SU-DHL-6 (cell line): ENCODE measurements around the gene AAR2.

Source experiments
- H2AFZ ChIP-seq: fragments of 200-600 bp; sonication (generic); 2 replicates; pipeline ENCODE4 v1.6.1; 2014; ENCODE audit warnings: low read depth, mild to moderate bottlenecking, moderate library complexity, mixed read lengths, antibody characterized with exemption, low read length; ENCODE audit not compliant: severe bottlenecking
- H3F3A ChIP-seq: fragments of 200-600 bp; shearing (Covaris generic); 2 replicates; pipeline ENCODE4 v1.6.0; 2016; ENCODE audit warnings: antibody characterized with exemption, mild to moderate bottlenecking; ENCODE audit not compliant: insufficient read depth
- H3K27ac ChIP-seq: fragments of 200-600 bp; sonication (generic); 2 replicates; pipeline ENCODE4 v1.5.1; 2016; ENCODE audit warnings: low read depth, mild to moderate bottlenecking, low read length, moderate library complexity, mixed read lengths
- H3K27me3 ChIP-seq: fragments of 200-600 bp; sonication (generic), shearing (Covaris generic); 2 replicates; pipeline ENCODE4 v1.6.0; 2014; ENCODE audit warnings: mild to moderate bottlenecking, low read length
- H3K36me3 ChIP-seq: fragments of 200-600 bp; sonication (generic); 2 replicates; pipeline ENCODE4 v1.6.1; 2014; ENCODE audit warnings: mild to moderate bottlenecking, low read length, mixed read lengths
- H3K4me2 ChIP-seq: fragments of 300-600, 200-600 bp; shearing (Covaris generic), sonication (generic); 2 replicates; pipeline ENCODE4 v1.6.0; 2014; ENCODE audit warnings: low read length, low read depth, mild to moderate bottlenecking; ENCODE audit not compliant: poor library complexity, severe bottlenecking
- H3K4me3 ChIP-seq: fragments of 200-600 bp; sonication (generic); 2 replicates; pipeline ENCODE4 v1.5.1; 2014; ENCODE audit warnings: antibody characterized with exemption, low read length, mild to moderate bottlenecking, mixed read lengths; ENCODE audit not compliant: insufficient read depth, poor library complexity, severe bottlenecking
- H3K79me2 ChIP-seq: fragments of 200-600 bp; sonication (generic); 2 replicates; pipeline ENCODE4 v1.6.1; 2014; ENCODE audit warnings: mild to moderate bottlenecking, low read length, moderate library complexity; ENCODE audit not compliant: insufficient read depth
- H3K9ac ChIP-seq: fragments of 200-600 bp; sonication (generic); 2 replicates; pipeline ENCODE4 v1.7.0; 2014; ENCODE audit warnings: mild to moderate bottlenecking, low read length
- H3K9me2 ChIP-seq: fragments of 200-600 bp; sonication (generic); replicated peaks from 2 replicates; pipeline ENCODE4 v1.6.1; 2014; ENCODE audit warnings: low read length; ENCODE audit not compliant: insufficient read depth
- H3K9me3 ChIP-seq: fragments of 200-600 bp; sonication (generic); 2 replicates; pipeline ENCODE4 v1.6.1; 2014; ENCODE audit warnings: low read length, mixed read lengths; ENCODE audit not compliant: insufficient read depth
- H4K20me1 ChIP-seq: fragments of 200-600 bp; sonication (generic); 2 replicates; pipeline ENCODE4 v1.6.1; 2014; ENCODE audit warnings: low read depth, mild to moderate bottlenecking, antibody characterized with exemption, low read length, moderate library complexity, mixed read lengths
- CTCF ChIP-seq: fragments of 200-600 bp; sonication (generic); IDR thresholded peaks from one replicate; pipeline ENCODE4 v1.5.1; 2017; ENCODE audit warnings: antibody characterized with exemption, mild to moderate bottlenecking, low read length, moderate library complexity; ENCODE audit not compliant: insufficient read depth, poor library complexity, severe bottlenecking
- EZH2phosphoT487 ChIP-seq: fragments of 200-600 bp; sonication (generic), shearing (Covaris generic); conservative IDR thresholded peaks from 2 replicates; pipeline ENCODE4 v1.6.1; 2018; ENCODE audit warnings: mild to moderate bottlenecking, antibody characterized with exemption, low read length, moderate library complexity, mixed read lengths

Gene AAR2

GRCh38 chr20:36275441-36276189 is 39.3 kb downstream of the AAR2 start:
- no peak overlapping the region for H3K4me3 ChIP-seq
- no peak overlapping the region for H2AFZ ChIP-seq
- H3K9me2 ChIP-seq, result no peaks in the 10 kb centered on the region
- TF ChIP-seq EZH2phosphoT487, result no peak
- TF ChIP-seq CTCF, result no peak
- no peaks in the 10 kb centered on the region for H3F3A ChIP-seq
- H3K9ac ChIP-seq, result no peak overlapping the region
- no peaks in the 10 kb centered on the region for H3K36me3 ChIP-seq
- H3K9me3 ChIP-seq, result no peaks in the 10 kb centered on the region
- no peaks in the 10 kb centered on the region for H3K27me3 ChIP-seq
- no peak overlapping the region for H3K27ac ChIP-seq
- no peaks in the 10 kb centered on the region for H3K79me2 ChIP-seq
- H3K4me2 ChIP-seq, result no peak overlapping the region
- H4K20me1 ChIP-seq, result no peaks in the 10 kb centered on the region

GRCh38 chr20:36277546-36277945 is 41.3 kb downstream of the AAR2 start:
- no peak overlapping the region for H3K9ac ChIP-seq
- no peak overlapping the region for H3K4me2 ChIP-seq
- no peak for TF ChIP-seq CTCF
- TF ChIP-seq EZH2phosphoT487, result no peak
- no peak overlapping the region for H3K4me3 ChIP-seq
- H3K79me2 ChIP-seq, result no peaks in the 10 kb centered on the region
- H2AFZ ChIP-seq, result no peak overlapping the region
- no peaks in the 10 kb centered on the region for H3K9me3 ChIP-seq
- no peak overlapping the region for H3K27ac ChIP-seq
- no peaks in the 10 kb centered on the region for H3K36me3 ChIP-seq
- H3F3A ChIP-seq, result no peaks in the 10 kb centered on the region
- H4K20me1 ChIP-seq, result no peaks in the 10 kb centered on the region
- no peaks in the 10 kb centered on the region for H3K27me3 ChIP-seq
- no peaks in the 10 kb centered on the region for H3K9me2 ChIP-seq

GRCh38 chr20:36279362-36279761 is 43.1 kb downstream of the AAR2 start:
- H3K9ac ChIP-seq, result no peak overlapping the region
- no peak overlapping the region for H3K4me2 ChIP-seq
- H4K20me1 ChIP-seq, result no peaks in the 10 kb centered on the region
- TF ChIP-seq CTCF (no peak), EZH2phosphoT487 (no peak)
- no peaks in the 10 kb centered on the region for H3K79me2 ChIP-seq
- H3K9me3 ChIP-seq, result no peaks in the 10 kb centered on the region
- no peak overlapping the region for H3K27ac ChIP-seq
- no peaks in the 10 kb centered on the region for H3F3A ChIP-seq
- no peaks in the 10 kb centered on the region for H3K27me3 ChIP-seq
- H2AFZ ChIP-seq, result no peak overlapping the region
- H3K4me3 ChIP-seq, result no peak overlapping the region
- no peaks in the 10 kb centered on the region for H3K36me3 ChIP-seq
- H3K9me2 ChIP-seq, result no peaks in the 10 kb centered on the region
